Epithelial cell of proximal tubule (primary cell): ENCODE results near the gene RBFOX2. TPM values are rescaled to one million over a fixed set of nuclear protein-coding genes. Genes with fewer than 3 reads are reported as not detected.

ENCODE experiments used
- DNase-seq: peaks from one replicate; pipeline ENCODE4 v3.0.0-alpha.2; 2011; ENCODE audit warnings: low read depth
- H3K4me3 ChIP-seq: 2 replicates; pipeline ENCODE4 v1.5.1; 2011; ENCODE audit warnings: low read depth, mild to moderate bottlenecking, low read length
- CTCF ChIP-seq: conservative IDR thresholded peaks from 2 replicates; pipeline ENCODE4 v1.5.1; 2012; ENCODE audit warnings: low read depth, mild to moderate bottlenecking, low read length
- total RNA-seq: library from RNA; depleted of rRNA; stranded (reverse); fragments of >200 nt; gene quantifications from 2 replicates; pipeline ENCODE4 v1.2.3, GENCODE V29; 2015

RBFOX2 gene
- total RNA-seq, 1 donor from 2014 or later, result 67.0 TPM

GRCh38 chr22:35958334-35958733 lies 70.3 kb downstream of the RBFOX2 start:
- no peak for TF ChIP-seq CTCF
- DNase-seq, result no peak
- no peak overlapping the region for H3K4me3 ChIP-seq

- DNase-seq, result no peak
- TF ChIP-seq CTCF, result no peak
- H3K4me3 ChIP-seq, result no peak overlapping the region
Measured at GRCh38 chr22:35957589-35957988, 71.0 kb downstream of the RBFOX2 start.

GRCh38 chr22:35956850-35957249 lies 71.8 kb downstream of the RBFOX2 start:
- no peak for DNase-seq
- H3K4me3 ChIP-seq, result no peak overlapping the region
- TF ChIP-seq CTCF, result no peak

GRCh38 chr22:35955546-35955945 lies 73.1 kb downstream of the RBFOX2 start:
- no peak for DNase-seq
- no peak for TF ChIP-seq CTCF
- H3K4me3 ChIP-seq, result no peak overlapping the region

GRCh38 chr22:35952576-35952975 lies 76.0 kb downstream of the RBFOX2 start:
- no peak overlapping the region for H3K4me3 ChIP-seq
- DNase-seq, result no peak
- no peak for TF ChIP-seq CTCF

GRCh38 chr22:35950262-35950661 lies 78.4 kb downstream of the RBFOX2 start:
- TF ChIP-seq CTCF, result no peak
- DNase-seq, result no peak
- no peak overlapping the region for H3K4me3 ChIP-seq

- no peak for DNase-seq
- H3K4me3 ChIP-seq, result no peak overlapping the region
- no peak for TF ChIP-seq CTCF
Measured at GRCh38 chr22:35949243-35949642, 79.4 kb downstream of the RBFOX2 start.
